Lower leg skin (tissue), 3 donors: ENCODE results near the gene C1QTNF6.

ENCODE experiments used
- CTCF ChIP-seq, 3 donors: fragments of 450-650 bp; IDR thresholded peaks; one replicate each; pipeline ENCODE4 v1.5.1; 2016; ENCODE audit warnings: antibody characterized with exemption in 3 of 3, mild to moderate bottlenecking in 3 of 3, moderate library complexity in 2 of 3
- POLR2A ChIP-seq, 2 donors: fragments of 450-650 bp; IDR thresholded peaks; one replicate each; pipeline ENCODE4 v1.6.1; 2016 to 2017; ENCODE audit warnings: antibody characterized with exemption in 2 of 2, mild to moderate bottlenecking in 1 of 2, moderate library complexity in 1 of 2

DNA sequence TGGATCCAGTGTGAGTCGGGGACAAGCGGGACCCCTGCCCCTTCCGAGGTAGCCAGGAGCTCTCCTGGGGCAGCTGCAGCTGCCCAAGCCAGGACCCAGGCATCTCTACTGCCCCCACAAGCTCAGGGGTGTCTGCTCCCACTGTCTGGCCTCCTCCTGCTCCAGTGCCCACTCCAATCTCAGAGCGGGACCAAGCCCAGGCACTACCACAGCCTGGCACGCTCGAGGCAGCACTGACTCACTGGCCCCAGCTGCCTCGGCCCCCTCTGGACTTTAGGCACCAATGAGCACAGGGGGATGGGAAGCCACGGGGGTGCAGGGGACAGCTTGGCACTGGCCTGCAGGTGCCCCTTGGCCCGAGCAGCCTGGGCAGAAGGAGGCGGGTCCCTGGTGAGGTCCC lies 46.6 kb downstream of the C1QTNF6 start:
- TF ChIP-seq CTCF (IDR thresholded peaks at IDR 0.05): no peak
- no peak for TF ChIP-seq POLR2A (IDR thresholded peaks at IDR 0.05)
